Activated CD8-positive, alpha-beta memory T cell treated with anti-CD3 and anti-CD28 coated beads, Interleukin-2, amount 50 U/mL, for 1 hour (primary cell): Measurements from ENCODE around the gene SGMS1.
"Not testable (repeated sequence)": the region's sequence is repeated elsewhere in the genome, so short reads cannot be mapped to it uniquely, and the experiment has no call there.

Experiments used
- DNase-seq: peaks from one replicate; pipeline ENCODE4 v3.0.0-alpha.2; 2020; ENCODE audit errors: extremely low read depth

Gene SGMS1

DNA sequence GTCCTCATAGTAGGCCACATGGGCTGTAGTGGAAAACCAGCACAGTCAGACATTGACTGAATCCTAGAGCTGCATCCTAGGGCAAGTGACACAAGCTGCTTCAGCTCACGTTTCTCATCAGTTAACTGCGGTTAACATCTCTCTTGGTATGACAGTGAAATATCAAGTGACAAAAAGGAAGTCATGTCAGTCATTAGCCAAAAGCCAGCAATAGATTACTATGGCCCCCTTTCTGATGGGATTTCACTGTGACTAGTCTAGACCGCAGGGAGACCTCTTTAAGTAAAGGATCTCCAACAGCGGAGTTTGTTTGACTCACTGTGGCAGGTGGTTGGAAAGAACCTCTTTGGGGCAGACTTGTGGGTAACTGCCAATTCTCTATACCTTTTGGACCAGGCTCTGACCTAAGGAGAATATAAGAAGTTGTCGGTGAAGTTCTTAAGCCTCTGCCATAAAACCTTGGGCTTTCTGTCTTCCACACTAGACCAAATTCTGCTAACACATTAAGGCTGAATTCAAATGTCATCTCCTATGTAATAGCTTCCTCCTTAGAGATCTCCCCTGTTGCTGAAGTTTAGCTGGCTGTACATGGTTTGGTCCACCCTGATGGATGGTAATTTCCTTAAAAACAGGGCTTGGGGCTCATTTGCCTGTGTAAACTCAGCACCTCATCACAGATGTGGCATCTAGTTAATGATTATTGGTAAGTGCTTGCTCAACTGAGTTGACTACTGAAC, 115.3 kb downstream of the SGMS1 start:
- no peak for DNase-seq

DNA sequence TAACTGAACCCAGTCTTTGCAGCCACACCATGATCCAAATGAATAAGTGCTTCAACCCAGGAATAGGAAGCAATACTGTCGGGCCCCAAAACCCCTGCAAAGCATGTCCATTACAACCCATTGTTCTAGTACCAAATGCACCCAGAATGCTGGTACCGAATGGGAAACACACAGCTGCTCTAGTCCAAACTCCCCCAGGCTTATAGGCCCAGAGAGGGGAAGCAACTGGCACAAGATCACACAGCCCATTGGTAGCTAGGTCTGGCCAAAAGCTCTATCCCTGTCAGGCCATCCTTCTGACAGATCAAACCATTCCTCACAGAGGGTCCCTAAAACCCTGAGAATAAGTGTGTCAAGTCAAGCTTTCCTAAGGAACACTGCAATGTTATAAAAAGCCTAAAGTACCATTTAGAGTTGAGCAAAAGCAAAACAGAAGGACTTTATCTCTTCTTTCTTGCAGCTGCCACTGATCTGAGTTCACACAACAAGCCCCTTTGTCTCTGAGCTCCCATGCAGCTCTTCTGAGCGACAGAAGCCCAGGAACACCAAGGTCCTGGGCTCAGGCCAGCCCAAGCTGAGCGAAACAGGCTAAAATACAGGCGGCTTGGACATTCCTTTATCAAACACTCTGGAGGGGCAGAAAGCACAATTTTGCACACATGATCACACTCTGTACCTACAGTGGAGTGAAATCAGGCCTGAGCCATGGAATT, 116.7 kb downstream of the SGMS1 start:
- DNase-seq = no peak

DNA sequence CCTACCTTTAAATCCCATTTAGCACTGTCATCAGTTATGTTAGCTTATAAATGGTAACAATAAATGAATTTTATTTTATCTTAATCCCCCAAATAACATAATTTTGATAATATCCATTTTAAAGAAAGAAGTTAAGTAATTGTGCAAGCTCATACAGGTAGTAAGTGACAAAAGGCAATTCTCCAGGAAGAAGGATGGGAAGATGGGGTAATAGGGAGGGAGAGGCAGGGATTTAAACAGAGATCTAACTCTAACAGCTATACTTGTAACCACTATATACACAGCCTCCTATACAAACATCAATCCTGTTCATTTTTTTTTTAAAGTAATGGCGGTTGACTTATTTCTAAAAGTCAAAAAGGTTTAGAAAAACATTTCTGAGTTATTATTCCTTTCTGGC, 119.4 kb downstream of the SGMS1 start:
- DNase-seq = no peak

DNA sequence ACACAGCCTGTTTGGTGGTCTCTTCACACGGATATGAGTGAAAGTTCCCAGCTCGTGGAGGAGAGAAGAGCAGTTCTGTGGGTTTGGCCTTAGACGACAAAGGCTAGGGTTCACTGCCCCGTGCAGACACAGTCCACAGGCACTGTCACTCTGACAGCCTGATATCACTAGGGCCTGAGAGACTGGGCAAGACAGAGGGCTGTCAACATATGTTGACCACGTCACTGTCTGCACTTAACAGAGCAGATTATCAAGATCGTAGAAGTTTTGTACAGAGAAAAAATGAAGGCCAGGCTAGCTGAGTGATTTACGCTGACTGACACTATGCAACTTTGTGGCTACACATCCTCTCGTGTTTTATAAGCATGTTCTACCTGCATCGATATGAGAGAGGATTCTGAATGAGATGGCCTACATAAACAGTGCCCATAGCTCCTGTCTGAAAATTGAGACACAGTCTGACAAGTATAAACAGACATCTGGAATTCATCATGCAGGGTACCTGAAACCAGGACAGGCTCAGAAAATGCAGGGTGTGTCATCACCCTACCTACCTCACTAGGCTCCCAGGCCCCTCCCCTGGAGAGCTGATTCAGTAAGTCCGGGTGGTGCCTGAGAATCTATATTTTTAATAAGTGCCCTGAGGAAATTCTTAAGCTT, 120.0 kb downstream of the SGMS1 start:
- DNase-seq = no peak

DNA sequence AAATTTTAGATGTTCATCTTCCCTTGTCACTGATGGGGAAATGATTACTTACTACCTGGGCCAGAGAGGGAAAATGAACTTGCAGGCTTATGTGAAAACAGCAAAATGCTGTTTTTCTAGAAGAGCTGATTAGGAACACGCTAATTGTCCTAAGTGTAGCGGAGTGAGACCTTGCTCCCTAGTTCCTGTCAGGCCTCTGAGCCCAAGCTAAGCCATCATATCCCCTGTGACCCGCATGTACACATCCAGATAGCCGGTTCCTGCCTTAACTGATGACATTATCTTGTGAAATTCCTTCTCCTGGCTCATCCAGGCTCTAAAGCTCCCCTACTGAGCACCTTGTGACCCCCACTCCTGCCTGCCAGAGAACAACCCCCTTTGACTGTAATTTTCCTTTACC, 120.6 kb downstream of the SGMS1 start:
- not testable (repeated sequence) for DNase-seq

DNA sequence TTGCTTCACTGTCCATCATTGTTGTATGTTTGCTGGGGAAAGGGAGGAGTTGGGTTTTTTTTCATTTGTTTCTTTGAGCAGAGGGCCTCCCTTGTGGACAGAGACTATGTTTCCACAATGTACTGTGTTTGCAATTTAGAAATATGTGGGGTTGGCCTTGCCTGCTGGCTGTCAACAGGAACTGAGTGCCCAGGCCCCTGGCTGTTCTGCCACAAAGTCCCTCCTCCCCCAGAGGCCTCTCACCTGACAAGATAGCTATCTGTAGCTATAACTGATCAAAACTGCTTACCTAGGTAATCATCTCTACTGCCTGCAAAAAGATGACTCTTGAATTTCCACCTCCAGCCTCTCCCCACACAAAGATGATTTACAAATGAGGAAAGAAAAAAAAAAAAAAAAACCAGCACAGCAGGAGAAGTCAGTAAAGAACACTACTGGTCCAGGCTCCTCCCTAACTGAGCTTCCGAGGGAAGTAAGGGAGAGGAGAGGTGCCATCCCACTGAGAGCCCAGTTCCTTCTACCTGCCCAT, 121.8 kb downstream of the SGMS1 start:
- DNase-seq = no peak

DNA sequence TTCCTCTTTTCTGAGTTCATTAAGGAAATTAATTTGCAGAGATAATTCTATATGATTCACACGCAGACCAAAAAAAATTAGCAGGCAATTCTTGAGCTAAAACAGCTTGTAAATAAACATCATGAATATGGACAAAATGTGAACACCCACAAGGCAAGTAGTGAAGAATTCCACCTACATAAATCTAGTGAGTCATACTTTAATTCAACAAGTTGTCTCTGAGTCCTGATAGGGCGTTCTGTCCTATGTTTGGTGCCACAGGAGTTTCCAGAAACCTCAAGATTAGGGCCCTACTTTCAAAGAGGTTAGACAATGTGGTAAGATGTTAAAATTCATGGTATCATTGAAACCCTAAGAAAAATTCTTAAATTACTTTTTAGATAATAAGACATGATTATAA, 122.3 kb downstream of the SGMS1 start:
- DNase-seq = no peak

DNA sequence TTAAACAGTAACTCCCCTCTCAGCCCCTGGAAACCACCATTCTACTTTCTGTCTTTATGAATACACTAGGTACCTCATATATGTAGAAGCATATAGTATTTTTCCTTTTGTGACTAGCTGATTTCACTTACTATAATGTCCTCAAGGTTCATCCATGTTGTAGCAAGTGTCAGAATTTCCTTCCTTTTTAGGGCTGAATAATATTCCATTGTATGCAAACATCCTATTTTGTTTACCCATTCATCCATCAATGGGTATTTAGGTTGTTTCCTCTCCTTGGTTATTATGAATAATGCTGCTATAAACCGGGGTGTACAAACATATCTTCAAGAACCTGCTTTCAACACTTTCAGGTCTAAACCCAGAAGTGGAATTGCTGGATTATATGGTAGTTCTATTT, 125.3 kb downstream of the SGMS1 start:
- no peak for DNase-seq

DNA sequence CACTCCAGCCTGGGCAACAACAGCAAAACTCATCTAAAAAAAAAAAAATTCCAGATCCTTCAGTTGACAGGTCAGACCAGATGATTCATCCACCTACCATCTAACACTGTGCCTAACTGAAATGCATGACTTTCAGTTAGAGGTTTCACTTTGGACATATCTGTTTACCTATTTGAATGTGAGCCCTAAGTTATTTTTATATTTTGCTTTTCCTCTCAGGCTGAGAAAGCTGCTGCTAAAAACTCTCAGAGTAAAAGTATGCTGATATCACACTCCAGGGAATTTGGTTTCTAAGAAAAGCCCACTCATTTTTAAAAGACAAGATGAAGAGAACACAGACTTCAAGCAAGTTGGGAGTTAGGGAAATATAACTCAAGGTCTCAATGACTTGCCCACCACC, 126.0 kb downstream of the SGMS1 start:
- DNase-seq = no peak

DNA sequence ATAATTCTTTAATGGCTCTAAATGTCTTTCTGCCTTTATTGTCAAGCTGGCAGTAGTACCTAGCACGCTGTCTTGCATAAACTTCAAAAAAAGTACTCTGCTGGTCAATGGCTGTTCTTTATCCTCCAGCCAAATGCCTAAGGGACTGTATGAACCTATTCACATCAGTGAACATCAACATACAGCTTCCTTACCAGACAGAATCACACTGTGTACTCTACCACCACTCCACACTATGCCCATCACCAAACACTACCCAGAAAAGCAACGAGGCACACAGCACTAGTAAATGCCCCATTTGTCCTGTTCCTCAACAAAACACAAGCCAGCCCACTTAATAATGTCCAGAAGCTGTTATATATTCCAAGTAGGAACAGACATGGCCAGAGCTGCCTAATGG, 127.5 kb downstream of the SGMS1 start:
- DNase-seq = no peak

DNA sequence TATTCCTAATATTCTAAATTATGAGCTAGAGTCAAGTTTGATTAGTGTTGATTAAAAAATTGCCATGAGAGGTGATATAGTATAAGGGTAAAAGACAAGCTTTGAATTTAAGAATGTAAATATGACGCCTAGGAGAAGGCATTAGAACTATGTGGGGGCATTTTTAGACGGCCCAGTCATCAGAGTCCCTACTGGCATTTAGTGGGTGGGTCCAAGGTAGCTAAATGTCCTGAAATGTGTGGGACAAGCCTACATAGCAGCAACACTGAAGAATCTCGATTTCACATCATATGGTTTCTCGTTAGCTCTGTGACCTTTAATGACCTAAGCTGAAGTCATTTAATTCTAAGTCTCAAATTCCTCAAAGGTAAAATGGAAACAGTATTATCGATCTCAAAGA, 133.5 kb downstream of the SGMS1 start:
- DNase-seq = no peak

DNA sequence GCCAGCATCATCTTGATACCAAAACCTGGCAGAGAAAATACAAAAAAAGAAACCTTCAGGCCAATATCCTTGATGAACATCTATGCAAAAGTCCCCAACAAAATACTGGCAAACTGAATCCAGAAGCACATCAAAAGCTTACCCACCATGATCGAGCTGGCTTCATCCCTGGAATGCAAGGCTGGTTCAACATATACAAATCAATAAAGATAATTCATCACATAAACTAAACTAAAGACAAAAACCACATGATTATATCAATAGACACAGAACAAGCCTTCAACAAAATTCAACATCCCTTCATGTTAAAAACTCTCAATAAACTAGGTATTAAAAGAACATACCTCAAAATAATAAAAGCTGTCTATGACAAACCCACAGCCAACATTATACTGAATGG, 139.2 kb downstream of the SGMS1 start:
- DNase-seq = not testable (repeated sequence)

DNA sequence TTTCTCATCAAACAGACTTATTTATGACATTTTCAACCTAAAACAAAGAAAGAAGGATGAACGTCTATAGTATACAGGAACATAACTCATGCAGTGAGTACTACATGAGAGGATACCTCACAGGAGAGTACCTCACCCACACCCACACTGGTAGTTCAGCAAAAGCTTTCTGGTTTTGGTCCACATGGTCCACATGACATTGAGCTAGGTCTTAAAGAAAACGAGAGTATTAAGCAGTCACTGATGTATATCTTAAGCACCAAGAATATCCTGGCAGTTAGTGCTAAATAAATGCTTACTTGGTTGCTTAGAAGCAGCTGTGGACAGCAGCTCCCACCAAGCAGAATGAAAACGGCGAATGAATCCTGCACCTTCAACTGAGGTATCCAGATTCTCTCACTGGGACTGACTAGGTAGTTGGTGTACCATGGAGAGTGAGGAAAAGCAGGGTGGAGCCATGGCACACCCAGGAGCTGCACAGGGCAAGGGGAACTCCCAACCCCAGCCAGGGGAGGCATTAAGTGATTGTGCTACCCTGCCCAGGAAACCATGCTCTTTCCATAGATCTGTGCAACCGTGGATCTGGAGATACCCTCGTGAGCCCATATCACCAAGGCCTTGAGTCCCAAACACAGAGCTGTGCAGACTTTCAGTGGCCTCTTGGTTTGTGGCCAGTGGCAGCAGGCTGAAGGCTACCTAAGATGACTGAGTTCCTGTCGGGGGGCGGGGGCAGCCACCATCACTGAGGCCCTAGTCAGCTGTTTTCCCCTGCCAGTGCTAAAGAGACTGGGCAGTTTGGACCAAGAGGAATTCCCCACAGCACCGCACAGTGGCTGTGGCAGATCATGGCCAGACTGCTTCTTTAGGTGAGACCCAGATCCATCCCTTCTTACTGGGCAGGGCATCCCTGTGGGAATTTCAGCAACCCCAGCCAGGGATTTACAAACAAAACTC, 143.4 kb downstream of the SGMS1 start:
- DNase-seq = no peak

DNA sequence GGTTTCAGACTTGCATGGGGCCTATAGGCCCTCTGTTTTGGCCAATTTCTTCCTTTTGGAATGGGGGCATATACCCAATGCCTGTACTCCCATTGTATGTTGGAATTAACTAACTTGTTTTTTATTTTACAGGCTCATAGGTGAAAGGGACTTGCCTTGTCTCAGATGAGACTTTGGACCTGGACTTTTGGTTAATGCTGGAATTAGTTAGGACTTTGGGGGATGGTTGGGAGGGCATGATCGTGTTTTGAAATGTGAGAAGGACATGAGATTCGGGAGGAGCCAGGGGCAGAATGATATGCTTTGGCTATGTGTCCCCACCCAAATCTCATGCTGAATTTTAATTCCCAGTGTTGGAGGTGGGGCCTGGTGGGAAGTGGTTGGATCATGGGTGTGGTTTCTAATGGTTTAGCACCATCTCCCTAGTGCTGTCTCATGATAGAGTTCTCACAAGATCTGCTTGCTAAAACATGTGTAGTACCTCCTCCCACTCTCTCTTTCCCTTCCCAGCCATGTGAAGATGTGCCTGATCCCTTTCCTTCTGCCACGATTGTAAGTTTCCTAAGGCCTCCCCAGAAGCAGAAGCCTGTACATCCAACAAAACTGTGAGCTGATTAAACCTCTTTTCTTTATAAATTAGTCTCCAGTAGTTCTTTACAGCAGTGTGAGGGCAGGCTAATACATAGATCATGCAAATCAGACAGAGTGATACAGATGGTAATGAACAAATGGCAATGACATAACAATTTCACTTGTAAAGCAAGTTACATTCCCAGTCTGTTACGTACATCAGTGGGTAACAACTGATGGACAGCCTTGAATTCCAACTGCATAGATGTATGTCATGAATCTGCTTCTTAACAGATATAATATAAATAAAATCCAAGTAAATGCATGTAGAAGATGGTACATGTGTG, 146.2 kb downstream of the SGMS1 start:
- DNase-seq = no peak

DNA sequence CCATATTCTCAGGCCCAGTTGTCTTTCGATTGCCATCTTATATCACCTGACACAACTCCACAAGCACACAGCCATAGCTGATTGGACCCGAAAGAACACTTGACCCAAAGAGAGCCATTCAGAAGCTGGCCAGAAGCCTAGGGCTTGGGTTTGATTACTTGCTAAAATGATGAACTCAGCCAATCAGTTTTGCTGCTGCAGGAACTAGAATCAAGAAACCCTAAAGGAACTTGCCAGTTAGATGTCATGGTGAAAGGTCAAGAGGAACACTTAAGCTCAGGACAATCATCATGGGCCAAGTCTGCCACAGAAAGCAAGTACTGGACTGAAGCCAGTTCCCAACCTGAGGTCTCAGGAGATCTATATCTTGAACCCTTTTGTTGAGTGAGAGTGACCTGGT, 150.0 kb downstream of the SGMS1 start:
- no peak for DNase-seq

DNA sequence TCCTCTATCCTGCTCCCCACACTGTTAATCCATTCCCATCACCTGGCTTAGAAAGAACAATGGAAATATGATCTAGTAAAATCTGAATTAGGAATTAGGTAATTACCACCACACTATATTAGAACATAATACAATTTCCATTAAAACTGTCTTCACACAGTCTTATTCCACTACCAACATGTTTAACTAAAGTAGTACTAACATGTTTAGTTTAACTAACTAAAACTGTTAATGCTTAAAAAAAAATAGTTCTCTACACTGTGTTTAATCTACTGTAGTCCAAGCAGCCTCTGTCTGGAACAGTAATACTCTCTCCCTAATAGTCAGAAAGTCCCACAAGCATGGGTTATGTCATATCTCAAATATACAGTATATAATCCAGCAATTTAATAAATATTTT, 150.8 kb downstream of the SGMS1 start:
- no peak for DNase-seq

DNA sequence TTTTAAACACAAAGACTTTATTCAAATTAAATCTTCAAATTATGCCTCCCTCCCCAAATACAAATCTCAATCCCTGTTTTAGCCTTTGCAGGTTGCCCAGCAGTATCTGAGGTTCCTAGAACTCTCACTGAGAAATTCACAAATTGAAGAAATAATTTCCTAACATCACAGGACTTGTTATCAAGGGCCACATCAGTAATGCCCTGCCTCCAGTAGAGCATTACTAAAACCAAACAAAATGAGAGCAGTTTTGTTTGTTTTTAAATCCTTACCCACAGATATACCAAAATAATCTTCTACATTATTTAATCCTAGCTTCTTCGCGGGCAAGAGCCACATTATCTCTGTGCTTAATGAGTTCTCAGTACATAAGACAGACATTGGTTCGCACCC, 152.2 kb downstream of the SGMS1 start:
- DNase-seq = no peak

DNA sequence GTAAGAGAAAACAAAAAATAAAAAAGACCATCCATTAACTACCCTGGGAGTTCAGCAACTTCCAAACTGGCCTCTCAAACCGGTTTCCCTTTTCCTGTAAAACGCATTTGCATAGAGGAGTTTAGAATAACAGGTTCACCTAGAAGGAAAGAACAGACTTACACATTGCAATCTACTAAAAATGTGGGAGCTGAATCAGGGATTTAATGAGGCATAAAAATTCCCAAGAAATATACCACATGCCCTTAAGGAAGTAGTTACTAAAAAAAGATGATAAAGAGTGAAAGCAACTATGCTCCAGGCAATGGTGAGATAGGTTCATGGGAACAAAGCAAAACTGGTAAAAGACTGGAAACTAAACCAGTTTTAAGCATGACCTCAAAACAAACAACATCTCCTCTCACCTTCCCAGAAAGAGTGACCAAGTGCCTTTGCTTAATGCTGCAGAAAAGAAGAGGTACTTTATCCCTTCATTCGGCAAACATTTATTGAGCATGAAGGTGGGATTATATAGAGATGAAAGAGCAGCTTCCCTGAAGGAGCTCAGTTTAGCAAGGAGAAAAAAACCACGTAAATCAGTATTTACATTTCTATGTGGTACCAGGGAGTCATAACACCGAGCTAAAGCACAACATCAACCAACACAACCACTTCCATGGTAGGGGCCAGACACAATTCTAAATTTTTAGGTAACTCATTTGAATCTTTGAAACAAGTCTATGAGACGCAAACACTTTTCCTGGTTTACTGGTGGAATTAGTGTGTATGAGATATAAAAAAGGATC, 152.8 kb downstream of the SGMS1 start:
- no peak for DNase-seq

DNA sequence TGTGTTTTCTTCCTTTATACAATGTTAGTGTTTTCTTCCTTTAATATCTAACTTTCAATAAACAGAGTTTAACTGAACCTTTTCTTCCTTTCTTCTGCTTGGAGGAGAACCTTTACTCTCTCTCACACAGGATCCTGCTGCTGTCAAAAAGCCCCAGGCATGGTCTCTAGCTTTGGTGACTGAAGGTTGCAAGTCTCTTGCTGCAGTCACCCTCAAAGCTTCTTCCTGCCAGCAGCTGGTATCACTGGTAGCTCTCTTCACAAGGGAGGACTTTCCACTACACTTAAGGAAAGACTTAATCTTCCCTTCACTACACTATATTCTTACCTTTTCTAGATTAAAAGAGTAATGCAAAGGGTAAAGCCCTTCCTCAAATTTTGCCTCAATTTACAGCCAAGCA, 153.4 kb downstream of the SGMS1 start:
- DNase-seq = no peak

DNA sequence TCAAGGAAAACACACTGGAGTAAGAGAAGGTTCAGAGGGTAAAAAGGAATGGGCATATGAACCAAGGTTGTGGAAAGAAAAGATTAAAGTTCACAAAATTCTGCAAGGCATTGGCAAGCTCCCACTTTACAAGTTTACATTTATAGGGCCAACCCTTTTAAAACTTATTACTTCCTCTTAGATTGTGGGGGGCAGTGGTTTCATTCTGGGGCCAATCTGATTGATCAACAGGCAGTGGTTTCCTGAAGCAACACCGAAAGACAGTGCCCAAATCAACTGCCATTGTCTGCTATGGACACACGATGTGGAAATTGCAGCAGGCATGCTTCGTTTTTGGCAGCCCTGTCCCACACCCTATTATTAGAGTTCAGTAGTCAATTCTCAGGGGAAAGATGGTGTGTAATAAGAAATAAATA, 154.0 kb downstream of the SGMS1 start:
- no peak for DNase-seq
